ENCODE measurements around the gene PRSS50.

- no peak for TF ChIP-seq CTCF (IDR thresholded peaks at IDR 0.05)
- TF ChIP-seq EZH2phosphoT487 (IDR thresholded peaks at IDR 0.05; ENCODE audit: borderline replicate concordance, low read depth): no peak
- no peak for TF ChIP-seq RAD21 (IDR thresholded peaks at IDR 0.05; ENCODE audit: low read length)
- no peak for TF ChIP-seq EP300 (IDR thresholded peaks at IDR 0.05; ENCODE audit: borderline replicate concordance in 1 of 2, low read depth in 1 of 2, low read length in 1 of 2)
- no peak for TF ChIP-seq USF1 (IDR thresholded peaks at IDR 0.05; ENCODE audit: borderline replicate concordance, low read depth)
- TF ChIP-seq REST (IDR thresholded peaks at IDR 0.05; ENCODE audit: low read depth, low read length): no peak
- no peak for TF ChIP-seq MAX (IDR thresholded peaks at IDR 0.05; ENCODE audit: low read depth)
- TF ChIP-seq POLR2AphosphoS5 (IDR thresholded peaks at IDR 0.05; ENCODE audit: low read depth, low read length): no peak
- TF ChIP-seq PBX3 (IDR thresholded peaks at IDR 0.05): no peak
- TF ChIP-seq SMC3 (IDR thresholded peaks at IDR 0.05; ENCODE audit: low read depth, low read length): no peak
- no peak for TF ChIP-seq IRF3 (IDR thresholded peaks at IDR 0.05; ENCODE audit: low read depth, low read length)
- TF ChIP-seq CHD2 (IDR thresholded peaks at IDR 0.05; ENCODE audit: low read length, partially characterized antibody): no peak
These were observed 39.0 kb upstream of the PRSS50 start for GRCh38 chr3:46756642-46757041.
